Measurements from ENCODE around the gene BLID.

The BLID gene

DNA sequence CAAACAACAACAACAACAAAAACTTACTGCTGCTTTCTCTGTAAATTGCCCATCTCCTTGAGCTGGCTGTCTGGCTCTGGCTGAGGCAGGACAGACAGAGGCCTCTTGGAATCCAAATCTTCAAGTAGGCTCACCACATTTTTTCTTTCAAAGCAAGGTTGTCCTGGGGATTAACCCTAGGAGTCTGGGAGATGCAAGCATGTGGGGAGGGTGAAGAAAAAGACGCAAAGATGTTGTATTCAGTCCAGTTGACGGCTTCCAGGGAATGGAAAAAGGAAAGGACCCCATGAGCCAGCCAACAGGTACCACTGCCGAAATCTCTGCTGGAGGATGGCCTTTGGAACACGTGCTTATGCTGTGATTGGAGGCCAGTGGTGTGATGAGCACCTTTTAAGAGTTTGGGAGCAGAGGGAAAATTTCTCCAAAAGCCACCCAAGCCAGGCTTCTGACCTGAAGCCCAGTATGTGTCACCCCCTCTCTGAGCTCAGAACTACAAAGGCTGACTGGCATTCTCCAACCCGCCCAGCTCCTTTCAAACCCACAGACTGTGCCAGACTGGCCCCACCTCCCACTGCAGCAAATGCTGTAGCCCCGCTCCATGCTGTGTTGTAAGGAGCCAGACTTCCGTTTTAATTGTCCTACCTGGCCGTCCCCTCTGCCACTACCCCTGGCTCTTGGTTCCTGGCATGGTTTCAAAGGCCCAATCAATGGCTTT, 10.8 kb downstream of the BLID start:
- no peaks in the 10 kb centered on the region for H3K36me3 ChIP-seq (ENCODE audit: control insufficient read depth, insufficient read depth, low read length)
- H3K4me1 ChIP-seq (ENCODE audit: control insufficient read depth, insufficient read depth, low read length, poor library complexity, severe bottlenecking), result peaks cover 25% of the 10 kb centered on the region
- WGBS, 2 experiments (ENCODE audit: insufficient coverage in 2 of 2), result 68 to 71% methylated on average over 6 to 8 of the region's 8 CpGs
- H3K4me3 ChIP-seq (ENCODE audit: extremely low read depth, insufficient read depth, low read length, poor library complexity, severe bottlenecking), result no peak overlapping the region
- no peak overlapping the region for H3K27ac ChIP-seq (ENCODE audit: low read depth, low read length, severe bottlenecking)
- H3K9me3 ChIP-seq (ENCODE audit: control insufficient read depth, low read length), result no peaks in the 10 kb centered on the region

DNA sequence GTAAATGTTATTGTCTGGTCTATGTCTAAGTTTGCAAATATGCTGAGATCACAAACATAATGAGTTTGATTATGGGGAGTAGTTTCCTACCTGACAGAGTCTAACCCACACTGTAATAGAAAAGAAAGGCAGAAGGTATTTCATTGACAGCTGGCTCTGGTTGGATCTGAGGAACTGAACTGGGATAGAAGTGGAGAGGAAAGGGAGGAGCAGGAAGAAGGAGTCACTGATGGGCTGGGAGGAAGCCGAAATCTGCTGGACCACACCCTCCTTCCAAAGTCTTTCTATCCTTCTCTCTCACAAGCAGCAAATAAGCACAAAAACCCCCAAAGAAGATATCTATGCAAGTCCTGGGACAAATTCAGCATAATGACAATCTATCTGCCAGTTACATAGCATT, 11.7 kb downstream of the BLID start:
- Histone ChIP-seq H3K4me3 (ENCODE audit: extremely low read depth, insufficient read depth, low read length, poor library complexity, severe bottlenecking) (no peak overlapping the region), H3K36me3 (ENCODE audit: control insufficient read depth, insufficient read depth, low read length) (no peaks in the 10 kb centered on the region), H3K9me3 (ENCODE audit: control insufficient read depth, low read length) (no peaks in the 10 kb centered on the region), H3K4me1 (ENCODE audit: control insufficient read depth, insufficient read depth, low read length, poor library complexity, severe bottlenecking) (peaks cover 25% of the 10 kb centered on the region), H3K27ac (ENCODE audit: low read depth, low read length, severe bottlenecking) (no peak overlapping the region)
- 83% methylated on average over 1 of the region's 1 CpG; no CpG with 5 or more reads in 1 of the 2 experiments for WGBS, 2 experiments (ENCODE audit: insufficient coverage in 2 of 2)

DNA sequence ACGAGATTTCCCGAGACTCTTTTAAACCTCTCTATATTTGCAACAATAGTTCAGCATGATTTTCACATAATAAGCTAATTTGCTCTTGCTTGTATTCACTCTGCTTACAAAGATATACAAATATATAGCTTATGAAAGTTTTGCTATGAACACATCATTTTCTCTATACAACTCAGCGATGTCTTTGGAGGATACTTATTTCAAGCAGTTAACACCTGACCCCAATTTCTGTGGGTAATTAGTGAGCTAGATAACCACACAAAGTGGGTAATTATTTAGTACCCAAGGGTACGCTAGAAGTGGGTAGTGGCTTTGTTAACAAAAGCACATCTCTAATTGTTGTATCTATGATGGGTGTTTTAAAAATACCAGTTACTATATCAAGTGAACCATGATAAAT, 12.3 kb downstream of the BLID start:
- H3K4me3 ChIP-seq (ENCODE audit: extremely low read depth, insufficient read depth, low read length, poor library complexity, severe bottlenecking), result no peak overlapping the region

DNA sequence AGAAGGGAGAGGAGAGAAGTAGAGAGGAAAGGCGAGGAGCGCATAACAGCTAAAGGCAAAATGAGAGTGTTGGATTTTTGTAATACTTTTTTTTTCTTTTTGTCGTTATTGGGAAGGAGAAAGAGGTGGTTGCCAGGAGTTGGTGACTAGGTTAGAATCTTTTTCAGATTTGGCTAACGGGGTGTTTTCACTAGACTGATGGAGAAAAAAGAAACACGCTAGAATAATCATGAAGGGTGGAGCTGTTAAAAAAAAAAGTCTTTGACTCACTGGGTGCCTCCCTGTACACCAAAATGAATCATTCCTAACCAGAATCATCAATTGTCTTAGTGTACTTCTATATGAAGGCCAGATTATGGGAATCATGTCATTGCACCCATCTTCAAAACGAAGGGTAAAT, 12.7 kb downstream of the BLID start:
- 93 to 96% methylated on average over 2 of the region's 6 CpGs for WGBS, 2 experiments (ENCODE audit: insufficient coverage in 2 of 2)
- peaks cover 25% of the 10 kb centered on the region for H3K4me1 ChIP-seq (ENCODE audit: control insufficient read depth, insufficient read depth, low read length, poor library complexity, severe bottlenecking)
- H3K9me3 ChIP-seq (ENCODE audit: control insufficient read depth, low read length), result no peaks in the 10 kb centered on the region
- no peak overlapping the region for H3K4me3 ChIP-seq (ENCODE audit: extremely low read depth, insufficient read depth, low read length, poor library complexity, severe bottlenecking)
- no peak overlapping the region for H3K27ac ChIP-seq (ENCODE audit: low read depth, low read length, severe bottlenecking)
- no peaks in the 10 kb centered on the region for H3K36me3 ChIP-seq (ENCODE audit: control insufficient read depth, insufficient read depth, low read length)

More for the DNA sequence above, 12.3 kb downstream of the BLID start:
- Histone ChIP-seq H3K36me3 (ENCODE audit: control insufficient read depth, insufficient read depth, low read length) (no peaks in the 10 kb centered on the region), H3K9me3 (ENCODE audit: control insufficient read depth, low read length) (no peaks in the 10 kb centered on the region), H3K4me1 (ENCODE audit: control insufficient read depth, insufficient read depth, low read length, poor library complexity, severe bottlenecking) (peaks cover 25% of the 10 kb centered on the region), H3K27ac (ENCODE audit: low read depth, low read length, severe bottlenecking) (no peak overlapping the region)
- WGBS, 2 experiments (ENCODE audit: insufficient coverage in 2 of 2), result 92% methylated on average over 2 of the region's 4 CpGs; no CpG with 5 or more reads in 1 of the 2 experiments

DNA sequence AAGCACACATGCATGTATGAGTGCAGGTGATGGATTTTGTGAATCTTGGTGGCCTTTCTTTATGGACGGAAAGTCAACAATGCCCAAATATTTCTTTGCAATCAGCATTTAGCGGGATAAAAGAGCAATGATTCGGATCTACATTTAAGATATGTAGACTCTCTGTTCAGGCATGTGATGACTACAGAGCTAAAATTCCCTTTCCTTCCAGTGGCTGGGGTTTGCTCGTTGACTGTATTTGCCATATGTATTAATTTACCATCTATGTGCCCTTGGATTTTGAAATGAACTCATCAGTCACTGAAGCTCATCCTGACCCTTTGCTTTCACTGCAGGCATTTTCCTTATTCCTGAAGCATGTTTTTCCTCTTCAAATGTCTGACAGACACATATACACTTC, 13.6 kb downstream of the BLID start:
- no peak overlapping the region for H3K4me3 ChIP-seq (ENCODE audit: extremely low read depth, insufficient read depth, low read length, poor library complexity, severe bottlenecking)
- H3K4me1 ChIP-seq (ENCODE audit: control insufficient read depth, insufficient read depth, low read length, poor library complexity, severe bottlenecking), result peaks cover 29% of the 10 kb centered on the region
- H3K9me3 ChIP-seq (ENCODE audit: control insufficient read depth, low read length), result no peaks in the 10 kb centered on the region
- WGBS, 2 experiments (ENCODE audit: insufficient coverage in 2 of 2), result 87 to 94% methylated on average over 3 to 4 of the region's 4 CpGs
- no peaks in the 10 kb centered on the region for H3K36me3 ChIP-seq (ENCODE audit: control insufficient read depth, insufficient read depth, low read length)
- no peak overlapping the region for H3K27ac ChIP-seq (ENCODE audit: low read depth, low read length, severe bottlenecking)

DNA sequence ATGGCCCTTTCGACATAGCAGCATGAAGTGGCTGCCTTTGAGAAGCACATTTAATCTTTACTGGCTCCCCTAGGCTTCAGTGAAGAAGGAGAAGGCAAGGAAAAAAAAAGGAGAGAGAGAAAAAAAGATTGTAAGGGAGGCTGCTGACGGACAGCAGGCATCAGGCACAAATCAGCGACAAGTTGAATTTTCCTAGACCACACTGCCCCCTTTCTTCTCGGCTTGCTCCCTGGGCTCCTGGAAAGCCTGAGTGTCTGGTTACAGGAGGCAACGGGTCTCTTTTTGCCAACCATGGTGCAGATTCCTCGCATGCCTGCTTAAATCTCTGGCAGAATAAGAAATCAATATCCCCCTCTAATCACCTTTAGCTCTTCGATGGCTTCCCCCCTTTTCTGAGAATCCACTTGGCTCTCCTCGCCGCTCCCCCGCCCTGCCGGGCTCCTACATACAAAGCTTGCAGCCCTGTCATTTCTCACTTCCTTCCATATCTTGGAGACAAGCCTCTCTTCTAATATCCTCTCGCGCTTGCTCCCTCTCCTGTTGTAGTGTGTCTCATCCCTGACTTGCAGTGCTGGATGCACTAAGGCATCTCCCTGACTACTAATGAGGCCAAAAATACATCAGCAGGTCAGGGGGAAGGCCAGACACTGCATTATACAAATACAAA, 14.3 kb downstream of the BLID start:
- H3K27ac ChIP-seq (ENCODE audit: low read depth, low read length, severe bottlenecking), result peak overlapping the region; percentile 62
- H3K4me3 ChIP-seq (ENCODE audit: extremely low read depth, insufficient read depth, low read length, poor library complexity, severe bottlenecking), result peak overlapping the region; percentile 52
- H3K9me3 ChIP-seq (ENCODE audit: control insufficient read depth, low read length), result no peaks in the 10 kb centered on the region

DNA sequence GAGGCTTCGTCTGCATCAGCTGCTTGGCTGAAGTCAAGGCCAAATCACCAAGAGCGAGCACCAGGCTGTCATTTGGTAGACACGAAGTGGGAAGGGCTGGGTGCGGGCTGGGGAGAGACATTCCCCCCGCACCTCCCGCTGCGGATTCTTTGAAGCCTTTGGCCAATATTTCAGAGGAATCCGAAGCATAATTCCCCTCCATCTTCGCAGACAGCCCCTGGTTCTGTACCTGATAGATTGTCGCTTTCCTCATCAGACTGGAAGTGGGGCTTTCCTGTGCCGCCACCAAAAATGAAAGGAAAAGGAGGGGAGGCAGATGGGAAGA, 15.3 kb downstream of the BLID start:
- Histone ChIP-seq H3K27ac (ENCODE audit: low read depth, low read length, severe bottlenecking) (peak overlapping the region; percentile 26), H3K4me3 (ENCODE audit: extremely low read depth, insufficient read depth, low read length, poor library complexity, severe bottlenecking) (peak overlapping the region; percentile 52), H3K36me3 (ENCODE audit: control insufficient read depth, insufficient read depth, low read length) (peaks cover 3% of the 10 kb centered on the region), H3K9me3 (ENCODE audit: control insufficient read depth, low read length) (no peaks in the 10 kb centered on the region), H3K4me1 (ENCODE audit: control insufficient read depth, insufficient read depth, low read length, poor library complexity, severe bottlenecking) (peaks cover 32% of the 10 kb centered on the region)
- WGBS, 2 experiments (ENCODE audit: insufficient coverage in 2 of 2), result 11 to 13% methylated on average over 7 to 10 of the region's 11 CpGs

More for the DNA sequence above, 14.3 kb downstream of the BLID start:
- Histone ChIP-seq H3K36me3 (ENCODE audit: control insufficient read depth, insufficient read depth, low read length) (no peaks in the 10 kb centered on the region), H3K4me1 (ENCODE audit: control insufficient read depth, insufficient read depth, low read length, poor library complexity, severe bottlenecking) (peaks cover 32% of the 10 kb centered on the region)
- 0 to 4% methylated on average over 7 to 11 of the region's 13 CpGs for WGBS, 2 experiments (ENCODE audit: insufficient coverage in 2 of 2)

DNA sequence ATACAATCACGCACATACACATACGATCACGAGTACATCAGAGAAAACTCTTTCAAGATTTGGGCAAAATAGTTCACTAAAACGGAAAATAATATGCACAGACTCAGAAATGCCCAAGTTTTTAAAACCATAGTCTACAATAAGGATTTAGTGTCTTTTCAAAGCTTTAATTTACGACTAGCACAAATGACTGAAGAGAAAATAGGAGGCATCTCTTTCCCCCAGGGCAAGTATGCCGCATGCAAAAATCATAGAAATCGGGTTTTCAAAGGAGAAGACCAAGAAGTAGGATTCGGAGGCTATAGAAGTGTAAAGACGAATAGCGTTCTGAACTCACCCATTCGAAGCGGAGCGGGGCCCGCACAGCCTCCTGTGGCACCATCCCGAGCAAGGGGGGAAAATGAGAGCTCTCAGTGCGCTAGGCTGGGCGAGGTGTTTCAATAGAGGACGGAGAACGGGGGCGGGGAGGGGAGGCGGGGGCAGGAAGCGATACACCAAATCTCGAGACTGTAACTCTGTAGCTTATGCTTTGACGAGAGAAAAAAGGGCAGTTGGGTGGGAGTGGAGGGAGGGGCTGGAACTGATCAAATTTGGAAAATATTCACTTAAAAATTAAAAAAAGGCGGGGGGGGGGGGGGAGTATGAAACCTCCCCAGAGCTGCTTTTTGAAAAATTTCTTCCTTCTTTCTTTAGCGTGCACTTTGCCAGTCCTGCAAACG, 15.8 kb downstream of the BLID start:
- Histone ChIP-seq H3K4me1 (ENCODE audit: control insufficient read depth, insufficient read depth, low read length, poor library complexity, severe bottlenecking) (peaks cover 30% of the 10 kb centered on the region), H3K36me3 (ENCODE audit: control insufficient read depth, insufficient read depth, low read length) (peaks cover 7% of the 10 kb centered on the region), H3K4me3 (ENCODE audit: extremely low read depth, insufficient read depth, low read length, poor library complexity, severe bottlenecking) (peak overlapping the region; percentile 52), H3K9me3 (ENCODE audit: control insufficient read depth, low read length) (no peaks in the 10 kb centered on the region), H3K27ac (ENCODE audit: low read depth, low read length, severe bottlenecking) (no peak overlapping the region)
- WGBS, 2 experiments (ENCODE audit: insufficient coverage in 2 of 2), result 13 to 16% methylated on average over 13 to 16 of the region's 27 CpGs

DNA sequence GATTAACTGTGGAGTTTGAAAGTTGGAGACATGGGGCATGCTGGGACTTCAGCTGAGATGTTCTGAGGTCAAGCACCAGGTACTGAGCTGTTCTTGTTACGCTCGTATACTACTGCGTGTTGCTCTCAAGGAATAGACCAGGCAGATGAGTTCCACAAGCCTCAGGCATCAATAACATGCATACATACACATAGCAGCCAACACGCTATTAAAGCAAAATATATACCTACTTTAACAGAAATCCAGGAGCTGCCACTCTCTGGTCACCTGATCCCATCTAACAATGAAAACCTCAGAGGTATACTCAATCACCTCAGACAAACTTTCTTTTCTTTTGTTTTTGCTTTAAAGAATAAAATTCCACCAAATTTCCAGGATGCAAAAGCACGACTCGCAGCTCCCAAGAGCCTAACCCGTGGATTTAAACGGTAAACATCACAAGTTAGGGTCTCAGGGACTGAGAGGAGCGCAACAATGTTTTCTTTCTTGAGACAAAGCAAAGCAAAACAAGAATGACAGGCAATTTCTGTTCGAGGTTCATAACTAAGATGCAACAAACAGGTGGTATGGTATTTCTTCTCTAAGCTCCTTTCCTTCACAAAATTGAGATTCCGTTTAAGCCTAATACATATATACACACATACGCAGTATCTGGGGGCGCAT, 16.5 kb downstream of the BLID start:
- Histone ChIP-seq H3K4me3 (ENCODE audit: extremely low read depth, insufficient read depth, low read length, poor library complexity, severe bottlenecking) (peak overlapping the region; percentile 52), H3K4me1 (ENCODE audit: control insufficient read depth, insufficient read depth, low read length, poor library complexity, severe bottlenecking) (peaks cover 23% of the 10 kb centered on the region), H3K36me3 (ENCODE audit: control insufficient read depth, insufficient read depth, low read length) (peaks cover 7% of the 10 kb centered on the region), H3K9me3 (ENCODE audit: control insufficient read depth, low read length) (no peaks in the 10 kb centered on the region), H3K27ac (ENCODE audit: low read depth, low read length, severe bottlenecking) (no peak overlapping the region)
- WGBS, 2 experiments (ENCODE audit: insufficient coverage in 2 of 2), result 50 to 57% methylated on average over 13 of the region's 13 CpGs

DNA sequence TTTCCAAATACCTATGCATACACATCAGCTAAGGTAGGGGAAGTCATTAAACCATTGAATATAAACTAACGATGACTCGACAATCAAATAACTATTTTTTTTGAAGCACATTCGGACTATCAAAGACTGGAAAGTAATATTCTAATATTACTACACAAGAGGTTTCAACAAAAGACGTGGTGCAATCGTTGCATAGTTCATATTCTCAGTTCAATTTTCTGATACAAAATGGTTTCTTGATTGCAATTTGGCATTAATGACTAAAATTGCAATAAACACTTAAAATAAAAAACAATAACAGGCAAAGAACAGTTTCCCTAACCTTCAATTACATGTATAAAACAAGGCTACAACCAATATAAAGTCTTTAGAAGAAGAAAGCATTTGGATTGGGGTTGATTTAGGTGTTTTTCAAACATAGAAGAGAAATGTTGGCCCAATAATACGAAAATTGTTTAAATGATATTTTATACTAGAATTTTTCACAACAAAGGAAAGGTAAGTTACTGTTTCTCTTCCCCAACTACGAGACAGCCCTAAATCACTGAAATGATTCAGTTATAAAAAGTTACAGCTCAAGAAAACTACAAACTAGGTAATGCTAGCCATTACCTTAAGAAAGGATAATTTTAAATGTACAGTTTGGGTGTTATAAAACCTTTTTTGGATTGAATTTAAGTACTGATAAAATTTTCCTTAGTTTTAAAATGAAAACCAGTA, 17.6 kb downstream of the BLID start:
- peak overlapping the region; percentile 52 for H3K4me3 ChIP-seq (ENCODE audit: extremely low read depth, insufficient read depth, low read length, poor library complexity, severe bottlenecking)
- WGBS, 2 experiments (ENCODE audit: insufficient coverage in 2 of 2), result 94% methylated on average over 4 of the region's 7 CpGs; no CpG with 5 or more reads in 1 of the 2 experiments
- H3K27ac ChIP-seq (ENCODE audit: low read depth, low read length, severe bottlenecking), result no peak overlapping the region
- H3K4me1 ChIP-seq (ENCODE audit: control insufficient read depth, insufficient read depth, low read length, poor library complexity, severe bottlenecking), result peaks cover 19% of the 10 kb centered on the region
- H3K36me3 ChIP-seq (ENCODE audit: control insufficient read depth, insufficient read depth, low read length), result peaks cover 12% of the 10 kb centered on the region
- H3K9me3 ChIP-seq (ENCODE audit: control insufficient read depth, low read length), result no peaks in the 10 kb centered on the region

Measured in mesodermal cell (in vitro differentiated cells).